ENCODE results near the gene PLXNA4.
"Not testable (repeated sequence)": the region's sequence is repeated elsewhere in the genome, so short reads cannot be mapped to it uniquely, and the experiment has no call there.

PLXNA4 gene

DNA sequence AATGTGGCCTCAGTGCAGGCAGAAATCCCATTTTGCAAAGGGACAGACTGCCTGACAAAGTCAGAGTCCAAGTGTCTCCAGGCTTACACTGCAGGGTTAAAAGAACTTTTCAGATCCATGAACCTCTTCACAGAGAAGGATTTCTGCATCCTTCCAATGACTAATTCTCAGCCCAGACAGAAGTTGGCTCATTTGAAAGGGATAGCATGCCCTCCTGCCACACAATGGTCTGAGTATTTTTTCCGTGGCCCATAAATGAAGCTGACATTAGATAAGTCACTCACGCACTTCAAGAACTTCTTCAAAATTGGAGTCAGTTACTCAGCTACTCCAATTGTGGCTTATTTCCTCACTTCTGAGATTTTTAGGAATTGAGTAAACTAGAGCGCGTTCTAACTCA, 170.2 kb downstream of the PLXNA4 start:
- DNase-seq: no peak

DNA sequence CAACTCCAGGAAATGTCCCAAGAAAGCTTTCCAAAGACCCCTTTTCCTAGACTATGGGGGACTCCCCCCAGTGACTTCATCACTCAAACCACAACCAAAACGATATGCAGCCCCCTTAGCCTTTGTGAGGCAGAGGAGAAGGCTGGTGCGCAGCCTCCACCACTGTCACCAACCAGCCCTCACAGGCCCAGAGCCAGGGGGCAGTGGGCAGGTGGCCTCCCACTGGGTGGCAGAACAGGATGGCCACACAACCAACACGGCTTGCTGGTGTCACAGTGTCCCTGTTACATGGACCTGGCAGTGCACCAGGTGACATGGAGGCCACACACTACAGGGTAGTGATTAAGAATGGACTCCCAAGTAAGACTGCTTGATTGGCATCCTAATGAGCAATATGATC, 172.0 kb downstream of the PLXNA4 start:
- no peak for DNase-seq

DNA sequence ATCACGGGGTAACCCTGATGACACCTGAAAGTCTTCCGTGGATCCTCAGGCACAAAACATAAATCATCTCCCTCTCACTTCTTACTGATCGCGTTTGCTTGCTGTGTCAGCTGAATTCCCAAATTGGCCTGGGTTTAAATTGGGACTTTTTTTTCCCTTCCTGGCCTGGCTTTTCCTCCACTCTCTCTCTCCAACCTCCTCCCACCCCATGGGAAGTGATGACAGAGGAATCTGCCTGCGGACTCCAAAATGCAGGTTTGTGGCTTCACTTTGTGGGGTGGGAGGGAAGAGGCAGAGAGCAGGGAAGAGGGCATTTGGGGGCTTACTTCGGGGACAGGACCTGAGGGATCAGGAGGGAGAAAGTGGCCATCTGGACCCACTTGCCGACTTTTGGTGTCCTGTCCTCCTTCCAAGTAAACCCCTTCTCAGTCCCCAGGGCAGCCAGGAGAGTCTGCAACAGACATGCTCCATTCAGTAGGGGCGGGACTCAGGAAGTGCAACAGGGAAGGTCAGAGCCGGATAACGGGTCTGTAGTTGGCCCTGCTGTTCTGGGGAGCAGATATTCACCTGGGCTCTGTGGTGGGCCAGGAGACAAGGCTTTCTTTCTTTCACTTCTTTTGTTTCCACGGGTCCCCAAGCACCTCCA, 172.7 kb downstream of the PLXNA4 start:
- no peak for DNase-seq

DNA sequence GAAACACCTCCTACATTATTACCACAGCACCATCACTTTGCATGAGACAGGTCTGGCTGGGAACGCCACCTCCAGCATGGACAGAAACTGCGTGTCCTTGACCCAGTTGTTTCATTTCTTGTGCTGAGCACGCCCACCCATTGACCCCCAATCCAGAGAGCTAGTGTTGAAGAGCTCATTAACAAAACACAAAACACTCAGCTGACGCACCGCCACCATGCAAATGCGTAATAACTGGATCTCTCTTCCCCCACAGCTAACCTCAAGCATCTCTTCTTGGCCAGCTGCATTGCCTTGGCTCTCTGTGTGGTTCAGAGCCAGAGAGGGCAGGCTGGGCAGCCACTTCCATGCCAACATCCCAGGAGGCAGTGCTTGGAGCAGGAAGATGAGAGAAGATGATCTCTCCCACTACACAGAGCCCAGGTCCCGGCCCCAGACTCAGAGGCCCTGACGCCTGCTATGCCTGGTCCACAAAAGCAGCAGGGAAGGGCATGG, 173.5 kb downstream of the PLXNA4 start:
- DNase-seq: no peak

DNA sequence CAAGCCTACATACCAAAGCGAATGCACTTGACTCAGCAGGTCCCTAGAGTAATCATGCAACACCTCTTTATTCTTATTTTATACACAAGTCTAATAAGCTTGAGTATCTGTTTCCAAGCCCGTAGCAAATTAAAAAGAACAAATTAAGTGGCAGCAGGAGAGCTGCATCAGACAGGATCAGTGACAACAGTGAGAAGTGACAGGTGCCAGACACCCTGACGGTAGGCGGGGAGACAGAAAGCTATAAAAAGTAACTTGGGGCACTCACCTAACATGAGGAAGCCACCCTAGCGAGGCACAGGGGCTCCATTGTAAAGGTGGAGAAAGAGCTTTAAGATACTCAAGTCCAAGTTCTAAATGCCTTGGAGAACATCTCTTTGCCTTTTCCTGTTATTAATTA, 174.2 kb downstream of the PLXNA4 start:
- no peak for DNase-seq

DNA sequence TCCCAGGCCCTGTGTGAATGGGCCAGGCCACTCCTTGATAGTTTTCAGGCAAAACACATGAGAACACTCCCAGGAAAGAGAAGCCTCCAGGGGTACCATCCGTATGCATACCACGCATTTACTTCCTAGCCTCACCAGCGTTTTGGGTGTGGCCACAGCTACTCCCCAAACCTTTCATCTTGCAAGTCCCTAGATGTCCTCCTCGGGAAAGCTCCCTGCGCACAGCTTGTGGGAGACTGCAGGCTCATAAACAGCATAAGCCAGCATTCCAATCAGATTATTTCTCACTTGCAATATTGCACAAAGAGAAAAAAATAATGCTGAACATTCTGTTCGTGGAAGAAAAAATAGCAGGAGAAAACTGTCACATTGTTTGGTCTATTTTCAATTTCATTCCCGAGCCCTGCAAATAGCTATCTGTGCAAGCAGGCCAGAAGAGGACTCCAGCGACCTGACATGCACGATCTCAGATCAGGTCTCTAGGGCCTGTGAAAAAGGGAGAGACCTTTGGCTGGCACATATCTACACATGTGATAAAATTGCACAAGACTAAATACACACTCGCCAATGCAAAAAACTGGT, 175.6 kb downstream of the PLXNA4 start:
- no peak for DNase-seq

DNA sequence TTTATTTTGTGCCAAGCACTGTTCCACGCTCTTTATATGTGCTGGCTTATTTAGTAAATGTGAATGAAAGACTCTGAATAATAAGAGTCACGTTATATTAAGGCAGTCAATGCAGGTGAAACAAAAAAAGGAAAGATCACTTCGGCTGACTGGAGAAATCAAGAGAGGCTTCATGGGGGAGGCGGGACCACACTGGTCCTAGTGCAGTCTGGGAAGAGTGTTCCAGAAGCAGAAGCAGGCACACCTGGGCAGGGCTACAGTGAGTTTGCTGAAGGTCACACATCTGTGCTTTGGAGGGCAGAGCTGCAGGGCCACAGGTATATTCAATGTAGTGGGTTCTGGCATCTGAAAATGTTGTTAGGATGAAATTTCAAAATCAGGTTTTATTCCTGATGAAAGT, 176.9 kb downstream of the PLXNA4 start:
- no peak for DNase-seq

DNA sequence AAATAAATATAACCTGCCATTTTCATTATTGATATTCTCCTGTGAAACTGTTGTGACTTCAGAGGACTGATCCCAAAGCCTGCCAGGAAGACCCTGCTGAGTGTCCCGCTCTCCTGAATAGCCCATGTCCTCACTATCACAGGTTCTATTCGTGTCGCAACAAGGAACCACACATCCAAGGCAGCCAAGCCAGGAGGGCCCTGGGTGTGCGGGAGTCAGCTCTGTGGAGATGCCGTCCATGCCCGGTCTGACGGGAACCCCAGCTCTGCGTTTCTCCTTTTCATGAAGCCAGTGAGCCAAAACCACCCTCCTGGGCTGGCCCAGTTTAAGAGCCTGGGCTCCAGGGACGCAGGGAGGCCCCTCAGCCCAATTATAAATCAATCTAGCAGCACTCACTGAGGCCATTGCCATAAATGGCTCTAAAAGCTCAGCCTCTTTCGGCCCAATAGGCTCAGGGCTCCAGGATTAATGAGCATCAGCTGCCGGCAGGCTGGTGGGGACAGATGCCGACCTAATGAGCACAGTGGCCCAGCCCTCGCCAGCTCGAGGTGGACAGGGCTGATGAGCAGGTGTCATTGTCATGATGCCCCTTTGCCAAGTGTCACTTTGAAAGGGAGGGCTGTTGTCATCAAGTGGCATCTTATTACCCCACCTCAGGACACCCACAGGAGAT, 177.9 kb downstream of the PLXNA4 start:
- DNase-seq: no peak

DNA sequence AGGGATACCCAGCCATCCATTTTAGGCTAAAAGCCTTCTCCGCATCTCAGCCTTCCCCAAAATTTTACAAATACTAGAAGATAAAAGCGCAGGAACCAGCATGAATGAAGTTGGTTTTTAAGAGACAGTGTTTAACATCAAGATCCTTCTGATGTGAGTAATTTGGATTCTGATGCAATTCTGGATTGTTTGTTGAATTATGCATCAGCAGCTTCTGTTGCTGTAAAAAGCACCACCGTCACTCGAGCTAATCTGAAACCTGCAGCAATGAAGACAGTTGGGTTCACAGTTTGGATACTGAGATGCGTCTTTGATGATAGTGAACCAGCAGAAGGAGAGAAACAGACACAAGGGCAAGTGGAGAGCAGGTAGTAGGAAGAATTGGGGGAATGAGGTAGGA, 179.2 kb downstream of the PLXNA4 start:
- no peak for DNase-seq

DNA sequence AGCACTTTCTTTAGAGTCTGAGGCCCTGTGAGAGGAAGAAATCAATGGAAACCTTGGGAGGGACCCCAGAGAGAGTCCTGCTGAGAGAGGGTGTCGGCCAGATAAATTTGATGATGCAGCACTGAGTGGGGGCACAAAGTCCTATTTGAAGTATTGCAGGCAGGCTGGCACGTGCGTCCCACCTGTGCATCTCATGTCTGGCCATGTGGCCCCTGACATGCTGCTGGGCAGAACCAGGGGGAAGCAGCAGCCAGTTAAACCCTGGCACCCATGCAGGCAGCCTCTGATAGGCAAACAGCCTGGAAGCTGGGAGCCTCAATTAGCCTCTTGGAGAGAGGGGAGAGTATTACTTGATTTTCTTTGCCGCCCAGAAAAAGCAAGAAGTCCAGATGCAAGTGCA, 180.9 kb downstream of the PLXNA4 start:
- DNase-seq: no peak

DNA sequence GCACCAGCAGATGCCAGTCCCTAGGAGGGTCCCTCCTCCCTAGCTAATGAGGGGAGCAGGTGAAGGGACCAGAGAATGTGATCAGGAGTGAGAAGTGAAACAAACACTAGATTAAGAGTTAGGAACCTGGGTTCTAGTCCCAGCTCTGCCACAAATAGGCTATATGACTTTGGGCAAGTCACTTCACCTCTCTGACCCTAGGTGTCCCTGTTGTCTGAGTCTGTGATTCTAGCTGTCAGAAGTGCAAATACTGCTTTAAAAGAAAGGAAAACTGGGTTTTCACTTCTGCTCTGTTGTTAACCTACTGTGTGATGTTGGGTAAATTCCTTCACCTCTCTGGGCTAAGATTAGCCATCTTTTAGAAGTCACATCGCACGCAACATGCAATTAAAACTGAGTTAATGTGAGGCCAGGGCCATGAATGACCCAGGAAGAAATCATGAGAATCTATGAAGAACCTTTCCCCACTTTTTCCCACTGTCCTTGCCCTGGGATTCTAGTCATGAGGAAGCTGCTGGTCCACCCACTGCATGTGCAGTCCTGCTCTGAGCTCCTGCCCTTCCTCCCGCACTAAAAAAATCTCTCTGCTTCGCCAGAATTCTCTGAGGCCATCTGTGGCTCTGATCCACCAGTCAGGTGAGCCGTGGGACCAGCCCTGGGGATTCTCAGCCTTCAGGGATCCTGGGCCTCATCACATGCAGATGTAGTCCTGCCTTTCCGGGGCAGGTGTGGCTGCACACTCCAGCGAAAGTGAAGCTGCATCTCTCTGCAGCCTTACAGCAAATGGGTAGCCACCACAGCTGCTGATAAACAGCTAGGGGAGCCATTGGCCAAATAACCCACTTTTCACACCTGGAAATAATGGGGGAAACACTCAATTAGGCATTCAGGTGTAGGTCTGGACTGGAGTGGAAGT, 181.7 kb downstream of the PLXNA4 start:
- no peak for DNase-seq

DNA sequence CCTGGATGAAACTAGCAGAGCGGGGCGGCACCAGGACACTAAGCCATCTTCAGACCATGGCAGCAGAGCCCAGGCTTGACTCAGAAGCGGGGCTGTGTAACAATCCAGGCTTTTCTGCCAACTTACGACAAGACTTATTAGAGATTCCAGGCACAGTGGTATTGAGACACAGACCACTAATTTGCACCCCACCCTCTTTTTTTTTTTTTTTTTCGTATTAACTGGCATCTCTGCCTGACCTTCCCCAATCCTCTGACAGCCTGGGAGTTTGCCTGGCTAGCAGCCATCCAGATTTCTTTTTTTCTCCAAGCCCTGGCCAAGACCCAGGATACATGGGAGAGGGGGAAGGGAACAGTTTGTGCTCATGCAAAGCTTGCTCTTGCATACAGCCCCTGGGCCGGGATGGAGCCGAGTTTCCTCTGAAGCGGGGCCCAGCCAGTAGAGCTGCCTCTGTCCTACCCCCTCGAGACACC, 182.4 kb downstream of the PLXNA4 start:
- no peak for DNase-seq

DNA sequence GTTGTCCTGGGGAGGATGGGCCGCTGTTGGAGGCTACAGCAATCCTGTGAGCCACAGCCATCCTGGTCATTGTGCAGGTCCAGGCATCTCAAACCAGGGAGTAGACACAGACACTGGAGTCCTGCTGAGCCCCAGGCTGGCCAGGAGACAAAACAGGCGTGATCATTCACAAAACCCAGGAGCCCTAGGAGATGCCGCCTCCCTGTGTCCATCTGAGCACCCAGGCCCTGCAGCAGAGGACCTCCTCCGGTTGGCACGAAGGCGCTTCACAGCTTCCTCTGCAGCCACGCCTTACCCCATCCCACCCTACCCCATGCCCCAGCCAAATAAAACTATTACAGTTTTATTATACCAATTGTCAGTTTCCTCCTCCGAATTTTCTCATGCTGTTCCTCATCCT, 183.6 kb downstream of the PLXNA4 start:
- no peak for DNase-seq

DNA sequence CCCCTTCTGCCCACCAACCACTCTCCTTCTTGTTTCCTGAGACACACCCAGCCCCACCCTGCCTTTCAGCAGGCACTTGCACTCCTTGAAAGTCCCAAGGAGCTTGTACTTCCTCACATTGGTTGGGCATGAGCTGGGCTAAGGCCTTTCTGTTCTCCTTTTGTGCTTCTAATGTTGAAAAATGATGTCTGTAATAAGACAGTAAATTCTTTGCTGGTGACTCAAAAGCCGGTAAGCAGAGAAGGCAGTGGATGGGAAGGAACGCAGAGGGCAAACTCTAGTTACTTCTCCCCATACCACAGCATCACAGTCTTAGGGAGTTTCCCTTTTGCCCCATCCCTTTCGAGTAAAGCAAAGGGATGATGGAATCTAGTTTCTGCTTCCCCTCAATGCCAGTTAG, 185.6 kb downstream of the PLXNA4 start:
- no peak for DNase-seq

DNA sequence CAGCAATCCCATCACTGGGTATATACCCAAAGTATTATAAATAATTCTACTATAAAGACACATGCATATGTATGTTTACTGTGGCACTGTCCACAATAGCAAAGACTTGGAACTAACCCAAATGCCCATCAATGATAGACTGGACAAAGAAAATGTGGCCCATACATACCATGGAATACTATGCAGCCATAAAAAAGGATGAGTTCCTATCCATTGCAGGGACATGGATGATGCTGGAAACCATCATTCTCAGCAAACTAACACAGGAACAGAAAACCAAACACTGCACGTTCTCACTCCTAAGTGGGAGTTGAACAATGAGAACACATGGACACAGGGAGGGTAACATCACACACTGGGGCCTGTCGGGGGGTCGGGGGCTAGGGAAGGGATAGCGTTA, 186.2 kb downstream of the PLXNA4 start:
- DNase-seq: not testable (repeated sequence)

DNA sequence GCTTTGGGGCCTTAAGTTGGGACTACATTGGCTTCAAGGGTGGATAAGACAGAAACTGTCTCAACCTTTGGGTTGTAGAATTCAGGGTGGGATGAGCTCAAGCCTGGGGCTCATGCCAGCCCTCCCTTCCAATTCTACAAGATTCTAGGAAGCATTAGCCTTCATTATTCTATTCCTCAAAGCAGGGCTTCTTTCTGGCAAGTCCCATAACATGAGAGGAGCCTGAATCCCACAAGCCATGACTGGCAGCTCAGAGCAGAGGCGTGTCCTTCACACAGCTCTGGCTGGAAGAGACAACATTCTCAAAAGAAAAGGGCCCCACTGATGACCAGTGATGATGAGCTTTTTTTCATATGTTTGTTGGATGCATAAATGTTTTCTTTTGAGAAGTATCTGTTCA, 187.6 kb downstream of the PLXNA4 start:
- DNase-seq: no peak

DNA sequence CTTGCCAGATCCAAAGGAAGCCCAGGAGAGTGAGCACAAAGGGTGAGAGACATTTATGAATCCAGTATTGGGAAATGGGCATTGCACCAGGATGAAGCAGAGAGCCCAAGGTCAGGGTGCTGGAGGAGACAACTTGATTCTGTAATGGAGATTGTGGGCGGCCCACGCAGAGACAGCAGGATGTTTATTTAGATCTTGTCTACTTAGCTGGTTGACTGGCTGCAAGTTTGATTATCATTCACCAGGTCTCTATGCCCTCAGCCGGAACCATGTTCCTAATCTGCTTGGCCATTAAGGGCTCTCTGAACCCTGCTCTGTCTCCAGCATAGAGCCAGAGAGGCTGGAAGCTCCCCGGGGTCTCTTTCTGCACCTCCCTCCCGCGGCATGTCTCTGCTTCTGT, 188.7 kb downstream of the PLXNA4 start:
- no peak for DNase-seq

DNA sequence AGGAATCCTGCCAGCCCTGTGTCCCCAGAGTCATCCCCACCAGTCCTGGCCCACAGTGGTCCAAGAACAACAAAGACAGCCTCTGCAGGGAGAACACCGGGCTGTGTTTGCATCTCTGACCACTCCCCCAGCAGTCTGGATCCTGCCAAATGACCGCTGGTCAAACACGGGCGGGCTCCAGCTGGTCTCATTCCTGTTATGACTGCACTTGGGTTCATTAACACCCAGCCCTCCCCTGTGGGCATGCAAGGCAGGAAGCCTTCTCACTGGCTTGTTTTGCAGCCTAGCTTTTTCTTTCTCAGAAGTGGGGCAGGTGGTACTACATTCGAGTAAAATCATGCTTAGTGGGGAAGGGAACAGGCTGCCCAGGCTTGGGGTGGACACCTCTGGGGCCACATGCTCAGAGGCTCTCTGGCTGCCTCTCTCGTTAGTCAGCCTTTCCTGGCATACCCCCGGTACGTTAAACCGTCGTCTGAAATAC, 190.0 kb downstream of the PLXNA4 start:
- DNase-seq: no peak

DNA sequence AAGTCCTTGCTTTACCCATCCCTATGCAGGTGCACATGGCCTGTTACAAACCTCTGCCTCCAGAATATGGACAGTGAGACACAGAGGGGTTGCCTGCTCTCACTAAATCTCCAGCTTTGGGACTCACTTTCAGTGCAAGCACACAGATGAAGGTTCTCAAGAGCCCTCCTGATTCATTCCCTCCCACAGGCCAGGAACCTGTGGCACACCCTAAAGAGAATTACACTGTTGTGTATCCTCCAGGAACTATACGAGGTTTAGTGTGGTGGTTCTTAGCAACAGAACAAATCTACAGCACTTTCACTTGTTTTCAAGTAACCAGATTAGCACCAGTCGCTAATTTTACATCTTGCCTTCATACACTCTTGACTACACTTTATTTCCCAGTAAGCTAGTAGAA, 192.3 kb downstream of the PLXNA4 start:
- no peak for DNase-seq

DNA sequence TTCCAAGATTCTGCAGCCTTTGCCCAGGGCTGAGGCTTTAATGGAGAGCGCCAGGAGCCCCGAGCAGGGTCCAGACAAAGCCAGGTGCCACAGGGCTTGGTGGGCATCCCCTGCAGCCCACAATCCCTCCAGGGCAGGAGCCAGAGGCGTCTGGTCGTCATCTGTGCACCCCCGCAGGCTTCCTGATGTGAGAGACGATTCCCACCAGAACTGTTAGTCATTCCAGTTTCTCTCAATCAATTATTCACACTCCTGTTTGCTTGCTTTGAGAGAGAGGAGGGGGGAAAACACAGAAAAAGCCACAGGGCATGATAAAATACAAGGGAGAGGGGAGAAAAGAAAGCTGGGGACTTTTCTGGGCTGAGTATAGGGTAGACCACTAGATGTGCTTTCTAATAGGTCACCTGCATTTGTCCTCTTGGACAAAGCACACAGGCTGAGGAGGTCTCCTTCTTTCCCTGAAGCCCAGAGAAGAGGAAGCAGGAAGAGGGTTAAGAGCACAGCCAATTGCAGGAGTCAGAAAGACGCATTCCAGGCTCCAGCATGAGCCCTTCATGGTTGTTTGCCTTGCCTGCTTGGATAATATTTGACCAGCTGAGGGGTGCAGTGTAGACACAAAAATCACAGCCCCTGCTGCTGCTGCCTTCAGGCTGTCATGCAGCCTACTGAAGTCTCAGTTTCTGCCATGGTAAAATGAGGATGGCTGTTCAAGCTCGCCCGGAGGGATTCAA, 194.4 kb downstream of the PLXNA4 start:
- no peak for DNase-seq

DNA sequence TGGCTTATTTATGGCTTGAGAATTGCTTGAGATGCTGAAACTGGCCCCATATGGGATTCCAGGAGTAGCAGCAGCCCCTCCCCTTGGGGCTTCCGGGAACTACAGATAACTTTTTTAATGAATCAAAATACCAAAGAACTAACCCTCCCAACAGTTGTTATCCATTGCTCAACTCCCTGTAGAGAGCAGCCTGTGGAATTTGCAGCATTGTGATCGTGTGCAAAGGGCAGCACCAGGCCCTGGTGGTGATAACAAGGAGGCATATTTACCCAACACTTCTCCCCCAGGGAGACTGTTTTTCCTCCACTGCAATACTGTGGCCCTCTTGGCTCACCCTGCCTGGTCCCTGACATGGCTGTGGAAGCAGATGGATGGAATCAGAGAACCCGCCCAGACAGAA, 196.2 kb downstream of the PLXNA4 start:
- DNase-seq: no peak

DNA sequence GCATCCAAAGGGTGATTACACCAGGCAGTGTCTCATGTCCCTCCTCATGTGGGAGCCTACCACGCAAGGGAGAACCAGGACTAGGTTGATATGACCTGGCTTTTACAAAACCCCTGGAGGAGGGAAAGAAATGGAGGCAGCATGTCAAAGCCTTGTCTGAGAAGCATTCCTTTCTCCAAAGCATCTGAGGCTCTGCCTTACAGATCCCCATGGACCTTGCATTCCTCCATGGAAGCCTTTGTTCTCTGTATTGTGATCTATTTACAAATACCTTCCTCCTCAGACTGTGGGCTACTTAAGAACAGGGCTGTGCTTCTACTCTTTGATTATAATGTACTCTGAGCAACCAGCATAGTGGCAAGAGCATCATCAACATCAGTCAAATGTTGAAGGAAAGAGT, 197.0 kb downstream of the PLXNA4 start:
- no peak for DNase-seq
